Measurements from ENCODE around the gene SPAG9.

The SPAG9 gene

GRCh38 chr17:50946223-50946890, 174.3 kb downstream of the SPAG9 start:
- H2AK5ac ChIP-seq (ENCODE audit: low read depth, low read length), result peak overlapping the region; percentile 90
- H3K4me1 ChIP-seq (ENCODE audit: control insufficient read depth in 2 of 2, insufficient read depth in 1 of 2, low read depth in 1 of 2, low read length in 2 of 2), result peaks cover 18 to 31% of the 10 kb centered on the region in 2 donors
- no CpG with 5 or more reads among the region's 12 CpGs for WGBS, 2 donors (ENCODE audit: extremely low coverage in 2 of 2, insufficient read length in 2 of 2, insufficient replicate concordance in 1 of 2)

DNA sequence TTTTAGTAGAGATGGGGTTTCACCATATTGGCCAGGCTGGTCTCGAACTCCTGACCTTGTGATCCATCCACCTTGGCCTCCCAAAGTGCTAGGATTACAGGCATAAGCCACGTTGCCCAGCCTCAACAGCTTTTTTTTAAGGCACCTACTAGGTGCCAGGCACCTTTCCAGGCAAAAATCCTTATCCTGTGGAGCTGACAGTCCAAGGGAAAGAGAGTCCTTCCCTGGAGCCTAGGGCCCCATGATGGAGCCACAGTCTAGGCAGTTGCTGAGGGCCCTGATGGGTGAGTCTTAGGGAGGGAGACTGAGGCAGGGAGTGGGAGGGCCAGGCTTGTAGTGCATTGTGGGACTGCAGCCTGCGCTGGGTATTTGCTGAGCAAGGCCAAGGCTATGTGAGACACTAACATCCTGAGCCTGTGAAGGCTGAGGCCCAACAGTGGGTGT, 174.9 kb downstream of the SPAG9 start:
- Histone ChIP-seq H2BK120ac (ENCODE audit: low read depth, low read length) (no peak overlapping the region), H3K27ac (replicated peaks; ENCODE audit: low read length) (no peak overlapping the region), H2BK5ac (ENCODE audit: low read length) (no peak overlapping the region), H3K14ac (ENCODE audit: low read length) (no peak overlapping the region), H4K91ac (ENCODE audit: low read depth, low read length, poor library complexity) (no peak overlapping the region), H2AK5ac (ENCODE audit: low read depth, low read length) (peak overlapping the region; percentile 90), H3K18ac (ENCODE audit: low read length) (peak overlapping the region; percentile 74), H3K4me3 (ENCODE audit: low read length in 2 of 2) (no peak overlapping the region), H3K23ac (ENCODE audit: low read depth, low read length, poor library complexity) (no peak overlapping the region), H2BK15ac (ENCODE audit: low read length) (no peak overlapping the region), H2BK12ac (ENCODE audit: low read length) (peak overlapping the region; percentile 90), H3K9me3 (replicated peaks in 1 of 2; ENCODE audit: control insufficient read depth in 2 of 2, insufficient read depth in 1 of 2, low read depth in 1 of 2, low read length in 2 of 2) (no peaks in the 10 kb centered on the region), H3K4me2 (ENCODE audit: insufficient read depth, low read length, poor library complexity, severe bottlenecking) (no peak overlapping the region), H3K4me1 (ENCODE audit: control insufficient read depth in 2 of 2, insufficient read depth in 1 of 2, low read depth in 1 of 2, low read length in 2 of 2) (peaks cover 18 to 30% of the 10 kb centered on the region in 2 donors), H2AFZ (ENCODE audit: low read length) (no peak overlapping the region), H4K8ac (ENCODE audit: low read depth, low read length) (no peak overlapping the region), H3K4ac (ENCODE audit: low read length) (peak overlapping the region; percentile 55), H3K79me1 (ENCODE audit: low read depth, low read length) (no peaks in the 10 kb centered on the region), H3K27me3 (ENCODE audit: control insufficient read depth in 3 of 3, insufficient read depth in 3 of 3, low read depth in 1 of 3, low read length in 3 of 3) (peaks cover 0 to 2% (median 2%) of the 10 kb centered on the region in 3 experiments), H3K9ac (ENCODE audit: low read depth, low read length, poor library complexity) (no peak overlapping the region), H3K36me3 (replicated peaks in 1 of 2; ENCODE audit: control insufficient read depth in 2 of 2, insufficient read depth in 2 of 2, low read length in 2 of 2) (no peaks in the 10 kb centered on the region)
- DNase-seq (ENCODE audit: low spot score), result no peak
- WGBS, 2 donors (ENCODE audit: extremely low coverage in 2 of 2, insufficient read length in 2 of 2, insufficient replicate concordance in 1 of 2), result no CpG with 5 or more reads among the region's 3 CpGs

More at GRCh38 chr17:50946223-50946890, 174.3 kb downstream of the SPAG9 start:
- peak overlapping the region; percentile 65 for H4K8ac ChIP-seq (ENCODE audit: low read depth, low read length)
- peak overlapping the region; percentile 82 for H3K14ac ChIP-seq (ENCODE audit: low read length)
- peaks cover 0 to 2% (median 2%) of the 10 kb centered on the region in 3 experiments for H3K27me3 ChIP-seq (ENCODE audit: control insufficient read depth in 3 of 3, insufficient read depth in 3 of 3, low read depth in 1 of 3, low read length in 3 of 3)
- peak overlapping the region; percentile 44 for H3K9ac ChIP-seq (ENCODE audit: low read depth, low read length, poor library complexity)
- H3K4me2 ChIP-seq (ENCODE audit: insufficient read depth, low read length, poor library complexity, severe bottlenecking), result no peak overlapping the region
- H2BK12ac ChIP-seq (ENCODE audit: low read length), result peak overlapping the region; percentile 90
- no peak overlapping the region for H2BK120ac ChIP-seq (ENCODE audit: low read depth, low read length)
- H3K9me3 ChIP-seq (replicated peaks in 1 of 2; ENCODE audit: control insufficient read depth in 2 of 2, insufficient read depth in 1 of 2, low read depth in 1 of 2, low read length in 2 of 2), result no peaks in the 10 kb centered on the region
- peak overlapping the region; percentile 80 for H3K18ac ChIP-seq (ENCODE audit: low read length)
- no peak overlapping the region for H3K4me3 ChIP-seq (ENCODE audit: low read length in 2 of 2)
- DNase-seq (ENCODE audit: low spot score), result no peak
- peak overlapping the region; percentile 55 for H3K4ac ChIP-seq (ENCODE audit: low read length)
- H3K27ac ChIP-seq (replicated peaks; ENCODE audit: low read length), result no peak overlapping the region
- H2AFZ ChIP-seq (ENCODE audit: low read length), result no peak overlapping the region
- no peak overlapping the region for H4K91ac ChIP-seq (ENCODE audit: low read depth, low read length, poor library complexity)
- peak overlapping the region; percentile 91 for H3K23ac ChIP-seq (ENCODE audit: low read depth, low read length, poor library complexity)
- H3K79me1 ChIP-seq (ENCODE audit: low read depth, low read length), result no peaks in the 10 kb centered on the region
- H2BK15ac ChIP-seq (ENCODE audit: low read length), result peak overlapping the region; percentile 61
- H3K36me3 ChIP-seq (replicated peaks in 1 of 2; ENCODE audit: control insufficient read depth in 2 of 2, insufficient read depth in 2 of 2, low read length in 2 of 2), result no peaks in the 10 kb centered on the region
- no peak overlapping the region for H2BK5ac ChIP-seq (ENCODE audit: low read length)

- no peak for DNase-seq (ENCODE audit: low spot score)
- Histone ChIP-seq H3K9me3 (replicated peaks in 1 of 2; ENCODE audit: control insufficient read depth in 2 of 2, insufficient read depth in 1 of 2, low read depth in 1 of 2, low read length in 2 of 2) (no peaks in the 10 kb centered on the region), H2BK120ac (ENCODE audit: low read depth, low read length) (peak overlapping the region; percentile 99), H3K9ac (ENCODE audit: low read depth, low read length, poor library complexity) (no peak overlapping the region), H3K18ac (ENCODE audit: low read length) (peak overlapping the region; percentile 97), H3K4me2 (ENCODE audit: insufficient read depth, low read length, poor library complexity, severe bottlenecking) (peak overlapping the region; percentile 73), H4K8ac (ENCODE audit: low read depth, low read length) (no peak overlapping the region), H2BK15ac (ENCODE audit: low read length) (peak overlapping the region; percentile 93), H3K27ac (replicated peaks; ENCODE audit: low read length) (no peak overlapping the region), H2BK12ac (ENCODE audit: low read length) (peak overlapping the region; percentile 99), H3K23ac (ENCODE audit: low read depth, low read length, poor library complexity) (peak overlapping the region; percentile 89), H3K36me3 (replicated peaks in 1 of 2; ENCODE audit: control insufficient read depth in 2 of 2, insufficient read depth in 2 of 2, low read length in 2 of 2) (no peaks in the 10 kb centered on the region), H3K4me3 (ENCODE audit: low read length in 2 of 2) (no peak overlapping the region), H3K4ac (ENCODE audit: low read length) (peak overlapping the region; percentile 66), H2BK5ac (ENCODE audit: low read length) (no peak overlapping the region), H3K79me1 (ENCODE audit: low read depth, low read length) (no peaks in the 10 kb centered on the region), H4K91ac (ENCODE audit: low read depth, low read length, poor library complexity) (no peak overlapping the region), H2AFZ (ENCODE audit: low read length) (peak overlapping the region; percentile 88), H2AK5ac (ENCODE audit: low read depth, low read length) (peak overlapping the region; percentile 97), H3K14ac (ENCODE audit: low read length) (peak overlapping the region; percentile 17), H3K4me1 (ENCODE audit: control insufficient read depth in 2 of 2, insufficient read depth in 1 of 2, low read depth in 1 of 2, low read length in 2 of 2) (peaks cover 17 to 26% of the 10 kb centered on the region in 2 donors), H3K27me3 (ENCODE audit: control insufficient read depth in 3 of 3, insufficient read depth in 3 of 3, low read depth in 1 of 3, low read length in 3 of 3) (peaks cover 0 to 2% (median 2%) of the 10 kb centered on the region in 3 experiments)
- WGBS, 2 donors (ENCODE audit: extremely low coverage in 2 of 2, insufficient read length in 2 of 2, insufficient replicate concordance in 1 of 2), result no CpG with 5 or more reads among the region's 18 CpGs
These were observed 175.6 kb downstream of the SPAG9 start for GRCh38 chr17:50944902-50945720.
